CD1c-positive myeloid dendritic cell (primary cell): Measurements from ENCODE around the gene MYO3B.

ENCODE experiments used
- DNase-seq: peaks from one replicate; pipeline ENCODE4 v3.0.0-alpha.2; 2016; ENCODE audit errors: extremely low spot score

The MYO3B gene, protein sequence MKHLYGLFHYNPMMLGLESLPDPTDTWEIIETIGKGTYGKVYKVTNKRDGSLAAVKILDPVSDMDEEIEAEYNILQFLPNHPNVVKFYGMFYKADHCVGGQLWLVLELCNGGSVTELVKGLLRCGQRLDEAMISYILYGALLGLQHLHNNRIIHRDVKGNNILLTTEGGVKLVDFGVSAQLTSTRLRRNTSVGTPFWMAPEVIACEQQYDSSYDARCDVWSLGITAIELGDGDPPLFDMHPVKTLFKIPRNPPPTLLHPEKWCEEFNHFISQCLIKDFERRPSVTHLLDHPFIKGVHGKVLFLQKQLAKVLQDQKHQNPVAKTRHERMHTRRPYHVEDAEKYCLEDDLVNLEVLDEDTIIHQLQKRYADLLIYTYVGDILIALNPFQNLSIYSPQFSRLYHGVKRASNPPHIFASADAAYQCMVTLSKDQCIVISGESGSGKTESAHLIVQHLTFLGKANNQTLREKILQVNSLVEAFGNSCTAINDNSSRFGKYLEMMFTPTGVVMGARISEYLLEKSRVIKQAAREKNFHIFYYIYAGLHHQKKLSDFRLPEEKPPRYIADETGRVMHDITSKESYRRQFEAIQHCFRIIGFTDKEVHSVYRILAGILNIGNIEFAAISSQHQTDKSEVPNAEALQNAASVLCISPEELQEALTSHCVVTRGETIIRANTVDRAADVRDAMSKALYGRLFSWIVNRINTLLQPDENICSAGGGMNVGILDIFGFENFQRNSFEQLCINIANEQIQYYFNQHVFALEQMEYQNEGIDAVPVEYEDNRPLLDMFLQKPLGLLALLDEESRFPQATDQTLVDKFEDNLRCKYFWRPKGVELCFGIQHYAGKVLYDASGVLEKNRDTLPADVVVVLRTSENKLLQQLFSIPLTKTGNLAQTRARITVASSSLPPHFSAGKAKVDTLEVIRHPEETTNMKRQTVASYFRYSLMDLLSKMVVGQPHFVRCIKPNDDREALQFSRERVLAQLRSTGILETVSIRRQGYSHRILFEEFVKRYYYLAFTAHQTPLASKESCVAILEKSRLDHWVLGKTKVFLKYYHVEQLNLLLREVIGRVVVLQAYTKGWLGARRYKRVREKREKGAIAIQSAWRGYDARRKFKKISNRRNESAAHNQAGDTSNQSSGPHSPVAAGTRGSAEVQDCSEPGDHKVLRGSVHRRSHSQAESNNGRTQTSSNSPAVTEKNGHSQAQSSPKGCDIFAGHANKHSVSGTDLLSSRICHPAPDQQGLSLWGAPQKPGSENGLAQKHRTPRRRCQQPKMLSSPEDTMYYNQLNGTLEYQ (N-terminal part only)

DNA sequence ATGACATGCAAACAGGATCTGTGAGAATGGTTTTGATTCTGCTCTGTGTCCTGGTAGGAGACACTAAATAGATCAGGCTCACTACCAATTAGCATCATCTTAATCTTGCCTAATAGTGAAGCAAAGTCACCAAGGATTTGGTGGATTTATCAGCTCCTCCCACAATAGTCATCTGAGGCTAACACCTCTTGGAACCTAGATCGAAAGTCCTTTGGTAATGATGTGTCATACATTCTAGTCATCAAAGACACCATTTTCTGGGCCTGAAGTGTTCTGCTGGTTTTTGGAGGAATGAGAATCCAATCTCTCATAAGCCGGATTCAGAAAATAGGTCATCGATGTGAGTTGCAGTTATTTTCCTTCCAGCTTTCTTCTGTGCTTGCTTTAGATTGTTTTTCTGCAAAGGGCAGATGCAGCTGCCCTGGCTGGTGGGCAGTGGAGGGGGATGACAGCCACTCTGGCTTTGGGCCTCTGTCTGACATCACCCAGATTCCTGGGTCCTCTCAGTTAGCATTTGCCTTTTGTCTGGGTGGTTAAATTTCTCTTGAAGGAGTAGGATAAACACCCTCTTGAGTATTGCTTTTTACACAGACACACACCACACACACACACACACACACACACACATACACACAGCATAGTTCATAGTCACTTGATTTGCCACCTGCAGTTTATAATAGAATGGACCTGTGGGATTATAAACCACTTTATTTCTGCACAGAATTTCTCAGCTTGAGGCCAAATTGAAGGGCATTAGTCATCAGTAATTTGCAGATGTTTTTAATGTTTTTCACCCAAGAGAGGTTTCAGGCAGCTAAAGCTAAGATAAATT, at the start of gene MYO3B:
MYO3B (plus strand) TSS at position 198 of the 832 bp plus-strand sequence; CDS start at position 339, 141 bp downstream.
- no peak for DNase-seq

DNA sequence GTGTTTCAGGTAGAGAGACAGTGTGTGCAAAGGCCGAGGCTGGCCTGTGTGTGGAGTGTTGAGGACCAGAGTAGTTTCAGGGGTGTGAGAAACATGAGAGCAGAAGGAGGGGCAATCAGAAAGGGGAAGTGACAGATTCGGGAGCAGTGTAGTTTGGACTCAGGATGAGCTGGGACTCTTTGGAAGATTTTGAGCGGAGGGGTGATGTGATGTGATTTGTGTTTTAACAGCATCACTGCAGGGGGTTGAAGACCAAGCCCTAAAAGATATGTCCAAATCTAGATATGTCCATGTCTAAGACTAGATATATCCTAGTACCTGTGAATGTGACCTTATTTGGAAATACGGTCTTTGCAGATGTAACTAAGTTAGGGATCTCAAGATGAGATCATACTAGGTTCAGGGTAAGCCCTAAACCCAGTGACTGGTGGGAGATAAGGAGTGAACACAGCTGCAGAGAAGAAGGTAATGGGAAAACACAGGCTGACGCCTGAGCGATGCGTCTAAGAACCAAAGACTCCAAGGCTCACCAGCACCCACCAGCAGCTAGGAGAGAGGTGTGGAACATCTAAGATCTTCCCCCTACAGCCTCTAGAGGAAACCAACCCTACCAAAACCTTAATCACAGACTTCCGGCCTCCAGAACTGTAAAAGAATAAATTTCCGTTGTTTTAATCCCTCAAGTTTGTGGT, 38.5 kb upstream of the MYO3B start:
- DNase-seq, result no peak

DNA sequence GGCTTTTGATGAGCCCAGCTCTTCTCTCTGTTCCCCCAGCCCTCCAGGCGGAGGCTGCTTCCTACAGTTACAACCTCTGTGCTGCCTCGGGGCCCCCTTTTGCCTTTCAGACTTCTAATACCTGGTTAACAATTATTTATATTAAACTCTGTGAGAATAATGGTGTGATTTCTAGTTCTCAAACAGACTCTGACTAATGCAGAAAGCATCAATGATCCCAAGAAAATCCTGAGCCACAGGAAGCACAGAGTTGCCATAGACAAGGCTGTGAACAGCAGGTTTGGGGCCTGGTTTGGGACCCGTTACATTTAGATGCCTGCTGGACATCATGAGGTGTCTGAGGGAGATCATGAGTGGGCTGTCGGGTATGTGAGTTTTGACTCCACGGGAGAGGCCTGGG, 37.4 kb upstream of the MYO3B start:
- no peak for DNase-seq

DNA sequence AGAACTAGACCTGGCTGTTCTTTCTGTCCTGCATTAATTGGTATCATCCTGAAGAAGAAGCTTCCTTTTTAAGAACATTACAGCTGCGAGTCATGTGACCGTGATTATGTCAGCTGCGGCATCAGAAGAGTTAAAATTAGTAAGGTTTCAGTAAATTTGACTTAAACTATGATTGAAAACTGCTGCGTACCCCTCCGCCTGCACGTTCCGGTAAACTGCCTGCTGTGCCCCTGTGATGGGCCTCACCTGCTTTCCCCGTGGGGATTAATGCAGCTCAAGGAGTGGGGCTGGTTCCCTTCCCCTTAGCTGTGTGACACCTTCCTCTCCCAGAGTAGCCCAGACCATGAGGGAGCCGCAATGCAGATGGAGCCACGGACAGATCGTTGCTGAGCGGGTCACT, 36.1 kb upstream of the MYO3B start:
- DNase-seq, result no peak

DNA sequence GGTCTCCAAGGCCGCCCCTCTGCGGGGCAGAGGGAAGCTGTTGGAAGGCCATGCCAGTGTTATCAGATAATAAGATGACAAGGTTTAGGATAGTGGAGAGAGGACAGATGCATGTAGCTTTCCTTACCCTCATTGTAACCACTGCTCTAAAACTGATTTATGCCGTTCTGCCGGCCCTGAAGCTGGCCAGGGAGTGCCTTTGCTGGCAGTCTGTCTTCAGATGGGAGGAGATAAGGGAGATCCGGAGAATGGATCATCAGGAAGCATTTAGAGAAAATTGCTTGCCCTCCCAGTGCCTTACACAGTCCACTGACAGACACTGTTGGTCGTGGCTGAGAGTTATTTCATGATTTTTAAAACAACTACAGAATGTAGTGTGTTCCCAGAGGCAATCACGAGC, 35.4 kb upstream of the MYO3B start:
- DNase-seq, result no peak

DNA sequence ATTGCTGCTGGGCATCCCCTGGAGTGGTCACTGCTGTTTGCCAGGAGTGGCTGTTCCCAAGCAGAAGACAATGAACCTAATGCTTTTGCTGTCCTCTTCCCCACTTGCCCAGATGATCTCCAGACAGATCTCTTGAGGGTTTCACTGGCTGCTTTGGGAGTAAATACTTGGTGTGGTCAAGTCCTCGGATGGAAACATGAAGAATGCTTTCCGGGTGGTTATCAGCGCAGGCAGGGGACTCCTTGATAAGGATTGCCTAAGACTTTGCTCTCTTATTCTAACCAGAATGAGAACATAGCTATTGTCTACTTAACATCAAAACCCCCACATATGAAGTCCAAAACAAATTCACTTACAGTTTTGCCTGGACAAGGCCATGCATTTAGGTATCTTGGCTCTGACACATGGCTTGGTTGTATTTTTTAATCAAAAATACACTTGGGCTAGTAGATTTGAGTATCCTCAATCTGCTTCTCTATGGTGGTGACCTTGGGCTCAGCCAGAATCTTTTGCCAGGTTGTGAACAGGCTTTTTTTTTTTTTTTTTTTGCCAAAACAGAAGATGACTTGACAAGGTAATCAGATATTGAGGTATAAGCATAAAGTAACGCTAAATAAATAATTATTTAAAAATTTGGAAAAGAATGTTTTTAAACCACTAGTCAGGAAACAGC, 34.8 kb upstream of the MYO3B start:
- no peak for DNase-seq

DNA sequence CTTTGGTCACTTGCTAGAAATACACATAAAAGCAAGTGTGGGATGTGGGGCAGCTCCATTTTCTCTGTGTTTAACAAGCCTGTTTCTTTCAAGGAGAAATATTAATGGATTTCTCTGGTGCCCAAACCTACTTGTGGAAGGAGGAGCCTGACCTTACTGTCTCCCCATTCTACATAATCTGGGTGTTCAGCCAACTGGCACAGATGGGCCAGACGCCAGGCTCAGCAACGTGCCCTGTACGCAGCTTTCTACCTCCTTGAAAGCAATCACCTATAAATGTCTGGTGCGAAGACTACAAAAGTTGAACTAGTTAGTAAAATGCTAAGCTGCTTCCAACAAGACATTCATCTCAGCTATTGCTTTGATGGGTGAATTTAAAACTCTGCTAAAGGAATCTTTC, 33.2 kb upstream of the MYO3B start:
- DNase-seq, result no peak

DNA sequence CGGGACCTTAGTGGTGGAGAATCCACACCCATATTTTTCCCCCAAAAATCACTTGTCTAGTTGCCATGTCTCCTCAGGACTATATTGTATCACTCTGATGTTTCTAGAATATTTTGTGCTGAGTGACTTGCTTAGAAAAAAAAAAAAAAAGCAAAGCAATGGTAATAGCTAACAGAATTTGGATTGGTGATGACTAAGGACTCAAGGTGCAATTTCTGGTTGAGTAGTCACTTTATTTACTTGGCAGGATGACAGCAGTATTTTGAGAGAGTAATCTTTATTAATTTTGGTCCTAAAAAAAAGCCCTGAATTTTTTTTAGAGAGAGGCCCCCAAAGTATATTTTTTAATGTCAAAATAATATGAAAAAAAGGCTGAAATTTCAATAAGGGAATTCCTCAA, 32.8 kb upstream of the MYO3B start:
- DNase-seq, result no peak

DNA sequence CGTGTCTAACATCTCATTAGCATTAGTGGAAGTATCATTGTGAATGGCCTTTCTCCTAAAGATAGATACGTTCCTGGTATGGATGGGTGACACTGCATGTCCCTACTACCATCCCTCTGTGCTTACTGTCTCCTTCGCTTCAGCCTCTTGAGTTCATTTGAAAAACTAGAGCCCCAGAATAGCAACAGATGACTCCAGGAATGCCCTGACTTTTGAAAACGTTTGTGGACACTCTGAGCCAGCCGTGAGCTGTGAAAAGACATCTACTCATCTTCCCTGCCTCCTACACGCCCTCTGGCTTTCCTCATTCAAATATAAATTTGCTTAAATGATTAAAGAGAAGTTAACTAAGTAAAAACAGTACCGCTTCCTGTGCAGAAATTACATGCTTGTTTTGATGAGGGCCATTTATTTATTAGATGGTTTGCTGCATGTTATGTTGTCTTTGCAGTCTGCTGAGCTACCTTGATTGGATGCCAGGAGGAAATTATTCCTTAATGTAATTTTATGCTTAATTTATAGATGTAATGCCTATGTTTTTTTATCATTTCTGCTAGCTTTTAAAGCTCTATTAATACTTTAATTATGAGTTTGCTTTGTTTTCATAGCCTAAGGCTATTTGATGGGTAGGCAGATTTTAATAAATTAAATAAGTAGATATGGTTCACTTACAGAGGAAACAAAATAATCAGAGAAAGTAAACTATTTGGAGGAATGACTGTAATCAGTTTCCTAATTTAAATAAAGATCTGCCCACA, 32.1 kb upstream of the MYO3B start:
- DNase-seq, result no peak

DNA sequence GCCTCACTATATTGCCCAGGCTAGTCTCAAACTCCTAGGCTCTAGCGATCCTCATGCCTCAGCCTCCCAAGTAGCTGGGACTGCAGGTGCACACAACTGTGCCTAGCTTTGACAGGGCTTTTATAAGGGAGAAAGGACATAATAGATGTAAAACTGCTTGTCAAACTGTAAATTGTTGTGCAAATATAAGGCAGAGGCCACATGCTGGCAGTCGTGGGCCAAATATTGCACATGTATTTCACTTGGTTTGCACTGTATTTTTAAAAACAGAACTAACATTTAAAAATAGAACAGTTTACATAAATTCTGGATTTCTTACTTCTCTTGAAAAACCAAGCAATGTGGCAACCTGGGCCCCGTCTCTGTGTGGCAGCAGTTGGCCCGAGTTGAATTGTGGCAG, 31.2 kb upstream of the MYO3B start:
- no peak for DNase-seq

DNA sequence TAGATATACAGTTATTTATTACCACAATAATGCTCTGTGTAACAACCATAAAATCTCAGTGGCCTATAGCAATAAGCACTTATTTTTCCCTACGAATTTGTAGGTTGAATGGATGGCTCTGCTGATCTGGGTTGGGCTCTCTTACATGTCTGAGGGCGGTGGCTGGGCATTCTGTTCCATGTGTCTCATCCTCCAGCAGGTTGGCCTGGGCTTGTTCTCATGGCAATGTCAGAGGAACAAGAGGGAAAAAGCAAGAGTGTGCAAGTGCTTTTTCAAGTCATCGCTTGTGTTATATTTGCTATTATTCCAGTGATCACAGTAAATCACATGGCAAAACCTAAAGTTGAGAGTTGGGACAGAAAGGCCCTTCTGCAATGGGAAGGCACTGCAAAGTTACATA, 30.4 kb upstream of the MYO3B start:
- DNase-seq, result no peak

DNA sequence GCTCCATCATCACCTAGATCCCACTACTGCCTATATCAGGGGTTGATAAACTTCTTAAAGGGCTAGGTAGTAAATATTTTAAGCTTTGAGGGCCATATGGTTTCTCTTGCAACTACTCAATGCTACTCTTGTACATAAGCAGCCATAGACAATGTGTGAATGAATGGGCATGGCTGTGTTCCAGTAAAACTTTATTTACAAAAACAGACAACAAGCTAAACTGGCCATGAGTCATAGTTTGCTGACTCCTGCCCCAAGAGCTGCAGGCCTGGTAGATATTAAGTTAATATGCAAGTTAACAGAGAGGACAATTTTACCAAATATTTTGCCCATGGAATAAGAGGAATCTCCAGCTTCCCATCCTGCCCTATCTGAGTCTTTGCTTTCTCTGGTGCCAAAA, 29.8 kb upstream of the MYO3B start:
- DNase-seq, result no peak

DNA sequence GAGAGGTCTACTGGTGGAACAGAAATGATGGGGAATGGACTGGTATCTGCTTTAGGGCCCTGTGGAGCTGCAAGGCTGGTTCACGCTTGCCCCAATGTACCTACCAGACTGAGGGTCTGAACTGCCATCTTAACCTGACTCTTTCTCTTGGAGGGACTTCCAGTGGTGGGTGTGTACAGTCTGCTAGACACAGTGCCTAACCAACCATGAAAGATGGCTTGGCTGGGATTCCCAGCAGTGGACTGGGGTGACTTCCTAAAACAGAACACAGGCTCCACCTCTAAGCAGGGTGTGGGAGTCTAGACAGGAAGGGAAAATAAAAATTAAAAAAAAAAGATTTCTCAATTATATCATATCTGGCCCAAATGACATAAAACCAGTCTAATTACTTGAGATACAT, 25.5 kb upstream of the MYO3B start:
- DNase-seq, result no peak

DNA sequence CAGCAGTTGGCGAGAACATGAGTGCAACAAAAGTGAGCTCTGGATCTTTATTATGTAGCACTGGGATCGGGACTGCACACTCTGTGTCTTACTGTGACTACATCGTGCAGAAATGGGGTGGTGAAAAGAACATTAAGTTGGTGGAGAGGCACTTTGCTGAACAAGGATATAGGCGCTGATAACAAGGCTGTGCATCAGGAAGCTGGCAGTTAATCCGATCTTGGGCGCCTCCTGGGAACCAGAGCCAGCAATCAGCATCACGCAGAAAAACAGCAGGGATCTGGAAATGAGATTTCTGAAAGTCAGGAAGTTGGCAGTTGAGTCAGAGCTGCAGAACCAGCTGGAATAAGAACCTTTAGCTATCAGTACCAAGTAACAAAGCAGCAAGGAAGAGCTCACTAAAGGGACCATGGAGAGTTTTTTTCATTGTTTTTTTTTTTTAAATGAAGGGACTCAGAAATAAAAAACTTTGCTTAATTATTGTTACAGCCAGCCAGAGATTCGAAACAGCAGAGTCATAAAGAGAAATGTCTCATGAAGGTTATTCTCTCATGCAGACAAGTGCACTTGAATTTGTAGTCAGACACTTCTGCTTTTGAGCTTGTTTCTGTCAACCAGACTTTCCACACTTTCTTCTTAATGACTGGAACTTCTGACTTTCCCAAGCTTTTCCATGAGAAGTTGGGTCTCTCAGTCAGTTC, 22.8 kb upstream of the MYO3B start:
- no peak for DNase-seq

DNA sequence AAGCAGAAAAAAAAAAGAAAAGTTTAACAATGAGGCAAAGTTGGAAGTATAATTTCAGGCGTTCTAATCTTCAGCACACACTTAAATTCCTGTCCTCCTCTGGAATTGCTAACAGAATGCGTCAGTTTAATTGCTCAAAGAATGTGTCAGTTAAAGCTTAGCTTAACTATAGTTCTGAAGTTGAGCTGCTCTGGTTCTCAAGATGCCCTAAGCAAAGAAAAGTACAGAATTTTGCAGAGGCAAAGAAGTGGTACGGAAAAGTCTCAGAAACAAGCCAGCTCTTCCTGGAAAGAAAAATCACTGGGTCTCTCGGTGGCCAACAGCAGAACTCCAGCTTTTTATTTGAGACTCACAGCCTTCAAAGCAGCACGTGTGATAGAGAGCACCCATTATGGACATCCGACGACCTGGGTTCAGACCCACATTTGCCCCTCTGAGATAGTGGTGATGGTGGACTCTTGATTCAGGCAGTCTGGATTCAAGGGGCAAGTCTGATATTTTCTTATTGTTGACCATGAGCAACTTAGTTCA, 22.2 kb upstream of the MYO3B start:
- no peak for DNase-seq

DNA sequence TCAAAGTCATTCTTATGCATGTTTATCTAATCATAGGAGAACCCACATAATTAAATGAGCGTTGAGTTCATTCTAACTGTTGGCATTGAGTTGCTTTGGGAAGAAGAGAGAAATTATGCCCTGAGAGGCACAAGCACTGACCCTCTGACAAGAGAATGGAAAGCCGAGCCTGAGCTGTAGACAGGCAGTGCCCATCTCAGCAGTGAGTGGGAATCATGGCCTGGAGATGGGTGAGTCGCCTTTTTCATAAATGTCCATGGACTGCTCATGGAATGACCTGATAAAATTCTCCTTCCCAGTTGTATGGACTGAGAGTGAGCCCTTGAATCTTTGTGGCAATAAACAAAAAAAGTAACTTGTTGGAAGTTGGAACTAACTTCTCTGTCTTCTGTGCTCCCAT, 21.4 kb upstream of the MYO3B start:
- no peak for DNase-seq

DNA sequence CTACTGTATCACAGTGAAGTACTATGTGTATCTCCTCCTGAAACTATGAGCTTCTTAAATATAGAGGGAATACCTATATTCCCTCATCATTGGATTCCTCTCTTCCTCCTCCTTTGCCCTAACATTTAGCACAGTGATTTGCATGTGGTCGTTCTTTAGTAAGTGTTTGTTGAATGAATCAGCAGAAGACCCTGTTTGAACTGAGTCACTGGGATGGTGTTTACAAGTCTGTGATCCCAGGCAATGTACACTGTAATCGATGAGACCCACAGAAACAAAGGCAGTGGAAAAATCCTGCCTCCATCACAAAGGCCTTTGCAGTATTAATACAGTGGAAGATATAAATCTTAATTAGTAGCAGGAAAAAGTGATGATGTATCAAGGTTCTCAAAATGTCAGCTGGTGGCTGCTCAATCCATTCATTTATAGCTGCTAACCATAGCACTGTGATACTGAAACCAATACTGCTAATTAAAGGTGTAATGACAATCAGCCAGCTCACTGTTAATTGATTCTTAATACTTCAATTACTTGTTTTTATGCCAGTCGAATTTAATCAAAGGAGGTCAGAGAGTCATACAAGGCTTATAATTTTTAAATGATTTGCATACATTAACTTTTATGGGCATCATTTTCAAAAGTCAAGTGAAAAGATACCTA, 20.8 kb upstream of the MYO3B start:
- DNase-seq, result no peak

DNA sequence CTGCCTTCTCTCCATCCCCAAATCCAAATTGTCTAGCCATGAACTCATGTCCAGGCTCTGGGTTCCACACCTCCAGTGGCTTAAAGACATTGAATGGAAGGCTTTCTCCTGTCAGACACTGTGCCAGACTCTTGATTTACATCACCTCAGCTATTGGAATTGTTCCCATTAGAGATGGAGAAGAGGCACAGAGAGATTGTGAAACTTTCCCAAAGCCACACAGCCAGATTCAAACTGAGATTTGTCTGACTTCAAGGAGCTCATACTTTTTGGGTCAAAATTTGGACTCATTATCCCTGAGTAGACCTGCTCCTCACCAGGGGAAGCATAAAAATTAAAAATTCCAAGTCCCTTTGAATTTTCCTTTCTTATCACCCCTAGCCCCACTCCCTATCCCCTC, 18.9 kb upstream of the MYO3B start:
- DNase-seq, result no peak
